GM12892 (cell line): ENCODE data around the gene GGT7.

Experiments
- POLR2A ChIP-seq: IDR thresholded peaks from 2 replicates; pipeline ENCODE4 v1.6.1; 2011; ENCODE audit warnings: low read depth, low read length, control low read depth
- POLR2AphosphoS5 ChIP-seq: IDR thresholded peaks from 2 replicates; pipeline ENCODE4 v1.6.1; 2011; ENCODE audit warnings: low read depth, low read length, control low read depth

GRCh38 chr20:34883809-34884208 lies 11.2 kb upstream of the GGT7 start:
- TF ChIP-seq POLR2A = no peak
- TF ChIP-seq POLR2AphosphoS5 = no peak
